ENCODE data around the gene TTC13. TPM values are rescaled to one million over a fixed set of nuclear protein-coding genes. Genes with fewer than 3 reads are reported as not detected.

Gene TTC13
- total RNA-seq, 1 donor from 2014 or later: 20.4 TPM

DNA sequence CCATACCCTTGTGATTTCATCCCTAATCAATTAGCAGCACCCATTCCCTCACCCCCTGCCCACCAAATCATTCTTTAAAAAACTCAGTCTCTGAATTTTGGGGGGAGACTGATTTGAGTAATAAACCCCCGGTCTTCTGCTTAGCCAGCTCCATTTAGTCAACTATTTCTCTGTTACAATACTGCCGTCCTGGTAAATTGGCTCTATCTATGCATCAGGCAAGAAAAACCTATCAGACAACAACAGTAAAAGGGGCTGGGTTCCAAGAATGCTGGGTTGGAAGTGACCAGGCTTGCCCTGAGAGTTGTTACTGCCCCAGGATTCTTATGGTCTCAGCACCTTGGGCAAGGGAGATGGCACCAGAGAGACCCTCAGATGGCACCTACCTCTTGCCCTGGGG, 94.0 kb downstream of the TTC13 start:
- H3K9ac ChIP-seq (ENCODE audit: low read depth in 1 of 3, low read length in 3 of 3): no peak overlapping the region
- H3K27ac ChIP-seq (ENCODE audit: low read depth, low read length): no peak overlapping the region
- no peak overlapping the region for H3K4me3 ChIP-seq (ENCODE audit: low read length in 3 of 3)
- H3K4me1 ChIP-seq (ENCODE audit: control insufficient read depth in 3 of 3, insufficient read depth in 3 of 3, low read length in 3 of 3): no peaks in the 10 kb centered on the region
- H3K36me3 ChIP-seq (ENCODE audit: control insufficient read depth in 3 of 3, insufficient read depth in 3 of 3, low read length in 3 of 3): no peaks in the 10 kb centered on the region
- peaks cover 2 to 5% (median 3%) of the 10 kb centered on the region in 3 donors for H3K9me3 ChIP-seq (ENCODE audit: control insufficient read depth in 3 of 3, low read length in 3 of 3)
- peaks cover 0 to 11% (median 4%) of the 10 kb centered on the region in 3 donors for H3K27me3 ChIP-seq (ENCODE audit: control insufficient read depth in 3 of 3, insufficient read depth in 3 of 3, low read length in 3 of 3)

DNA sequence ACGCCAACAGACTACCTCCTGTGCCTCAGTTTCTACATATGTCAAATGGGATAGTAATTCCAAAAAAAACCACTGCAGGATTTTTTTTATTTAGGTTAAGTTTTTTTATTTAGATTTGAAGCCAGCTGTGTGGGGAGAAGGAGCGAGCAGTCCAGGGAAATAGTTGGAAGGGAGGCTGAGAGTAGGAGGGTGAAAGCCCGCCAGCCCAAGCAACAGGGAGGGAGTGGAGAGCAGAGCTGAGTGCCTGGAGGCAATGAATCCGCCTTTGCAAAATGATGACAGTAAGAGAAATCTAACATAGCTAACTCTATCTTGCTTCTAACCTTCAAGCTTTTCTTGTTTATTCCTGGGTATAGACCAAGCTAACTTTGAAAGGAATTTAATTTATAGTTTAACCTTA, 94.7 kb downstream of the TTC13 start:
- Histone ChIP-seq H3K4me3 (ENCODE audit: low read length in 3 of 3) (no peak overlapping the region), H3K27ac (ENCODE audit: low read depth, low read length) (no peak overlapping the region), H3K9me3 (ENCODE audit: control insufficient read depth in 3 of 3, low read length in 3 of 3) (peaks cover 2 to 5% (median 3%) of the 10 kb centered on the region in 3 donors), H3K27me3 (ENCODE audit: control insufficient read depth in 3 of 3, insufficient read depth in 3 of 3, low read length in 3 of 3) (peaks cover 0 to 11% (median 4%) of the 10 kb centered on the region in 3 donors), H3K36me3 (ENCODE audit: control insufficient read depth in 3 of 3, insufficient read depth in 3 of 3, low read length in 3 of 3) (no peaks in the 10 kb centered on the region), H3K9ac (ENCODE audit: low read depth in 1 of 3, low read length in 3 of 3) (no peak overlapping the region), H3K4me1 (ENCODE audit: control insufficient read depth in 3 of 3, insufficient read depth in 3 of 3, low read length in 3 of 3) (no peaks in the 10 kb centered on the region)

DNA sequence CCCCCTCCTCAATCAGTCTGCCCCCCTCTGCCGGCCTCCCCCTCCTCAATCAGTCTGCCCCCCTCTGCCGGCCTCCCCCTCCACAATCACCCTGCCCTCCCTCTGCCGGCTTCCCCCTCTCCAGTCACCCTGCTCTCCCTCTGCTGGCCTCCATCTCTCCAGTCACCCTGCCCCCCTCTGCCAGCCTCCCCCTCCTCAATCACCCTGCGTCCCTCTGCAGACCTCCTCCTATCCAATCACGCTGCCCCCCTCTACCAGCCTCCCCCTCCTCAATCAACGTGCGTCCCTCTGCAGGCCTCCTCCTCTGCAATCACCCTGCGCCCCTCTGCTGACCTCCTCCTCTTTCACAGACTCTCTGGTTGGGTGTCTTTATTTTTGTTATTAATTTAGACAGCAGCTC, 98.9 kb downstream of the TTC13 start:
- Histone ChIP-seq H3K36me3 (ENCODE audit: control insufficient read depth in 3 of 3, insufficient read depth in 3 of 3, low read length in 3 of 3) (no peaks in the 10 kb centered on the region), H3K27ac (ENCODE audit: low read depth, low read length) (no peak overlapping the region), H3K4me1 (ENCODE audit: control insufficient read depth in 3 of 3, insufficient read depth in 3 of 3, low read length in 3 of 3) (no peaks in the 10 kb centered on the region), H3K4me3 (ENCODE audit: low read length in 3 of 3) (no peak overlapping the region), H3K9me3 (ENCODE audit: control insufficient read depth in 3 of 3, low read length in 3 of 3) (no peaks in the 10 kb centered on the region), H3K9ac (ENCODE audit: low read depth in 1 of 3, low read length in 3 of 3) (no peak overlapping the region), H3K27me3 (ENCODE audit: control insufficient read depth in 3 of 3, insufficient read depth in 3 of 3, low read length in 3 of 3) (peaks cover 0 to 11% (median 9%) of the 10 kb centered on the region in 3 donors)

DNA sequence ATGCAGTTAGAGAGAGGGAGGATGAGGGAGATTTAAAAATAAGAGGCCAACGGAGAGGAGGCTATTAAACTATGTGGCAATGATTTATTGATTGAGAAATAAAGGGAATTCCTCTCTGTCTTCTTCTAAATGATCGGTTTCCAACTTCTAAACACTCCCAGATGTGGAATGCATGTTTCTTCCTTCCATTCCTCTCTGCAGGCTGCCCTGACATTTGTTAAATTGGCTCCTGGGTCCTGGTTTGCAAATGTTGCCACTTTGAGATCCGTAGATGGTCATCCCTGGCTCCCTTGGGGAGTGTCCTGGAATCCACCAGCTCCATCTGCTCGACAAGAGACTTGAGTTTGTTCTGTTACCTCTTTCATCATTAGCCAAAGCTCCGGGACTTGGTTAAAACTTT, 100.1 kb downstream of the TTC13 start:
- H3K9me3 ChIP-seq (ENCODE audit: control insufficient read depth in 3 of 3, low read length in 3 of 3): no peaks in the 10 kb centered on the region
- H3K4me1 ChIP-seq (ENCODE audit: control insufficient read depth in 3 of 3, insufficient read depth in 3 of 3, low read length in 3 of 3): no peaks in the 10 kb centered on the region
- H3K27me3 ChIP-seq (ENCODE audit: control insufficient read depth in 3 of 3, insufficient read depth in 3 of 3, low read length in 3 of 3): peaks cover 0 to 11% (median 9%) of the 10 kb centered on the region in 3 donors
- H3K9ac ChIP-seq (ENCODE audit: low read depth in 1 of 3, low read length in 3 of 3): no peak overlapping the region
- H3K27ac ChIP-seq (ENCODE audit: low read depth, low read length): no peak overlapping the region
- peak overlapping the region in 1 of 3 donors; percentile 12 for H3K4me3 ChIP-seq (ENCODE audit: low read length in 3 of 3)
- H3K36me3 ChIP-seq (ENCODE audit: control insufficient read depth in 3 of 3, insufficient read depth in 3 of 3, low read length in 3 of 3): no peaks in the 10 kb centered on the region

DNA sequence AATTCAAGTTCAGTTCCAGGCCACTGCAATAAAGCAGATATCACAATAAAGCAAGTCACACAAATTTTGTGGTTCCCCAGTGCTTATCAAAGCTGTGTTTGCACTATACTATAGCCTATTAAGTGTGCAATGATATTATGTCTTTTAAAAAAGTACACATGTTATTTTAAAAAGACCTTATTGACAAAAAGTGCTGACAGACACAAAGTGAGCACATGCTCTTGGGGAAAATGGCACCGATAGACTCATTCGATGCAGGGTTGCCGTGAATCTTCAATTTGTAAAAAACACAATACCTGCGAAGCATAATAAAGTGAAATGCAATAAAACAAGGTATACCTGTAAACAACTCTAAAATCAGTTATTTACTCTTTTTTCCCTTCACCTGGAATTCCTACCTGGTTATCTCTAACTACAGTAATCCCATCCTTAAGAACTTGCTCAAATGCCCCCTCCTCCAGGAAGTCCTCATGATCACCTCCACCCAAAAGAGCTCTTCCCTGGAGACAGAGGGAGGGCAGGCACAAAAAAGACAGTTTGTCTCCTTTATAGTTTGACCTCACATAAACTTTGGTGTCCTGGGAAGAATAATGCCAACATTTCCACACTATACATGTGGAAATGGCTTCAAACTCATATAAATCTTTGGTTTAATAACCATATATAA, 100.6 kb downstream of the TTC13 start:
- H3K4me1 ChIP-seq (ENCODE audit: control insufficient read depth in 3 of 3, insufficient read depth in 3 of 3, low read length in 3 of 3): no peaks in the 10 kb centered on the region
- no peak overlapping the region for H3K4me3 ChIP-seq (ENCODE audit: low read length in 3 of 3)
- H3K27ac ChIP-seq (ENCODE audit: low read depth, low read length): no peak overlapping the region
- no peak overlapping the region for H3K9ac ChIP-seq (ENCODE audit: low read depth in 1 of 3, low read length in 3 of 3)
- peaks cover 0 to 11% (median 9%) of the 10 kb centered on the region in 3 donors for H3K27me3 ChIP-seq (ENCODE audit: control insufficient read depth in 3 of 3, insufficient read depth in 3 of 3, low read length in 3 of 3)
- H3K9me3 ChIP-seq (ENCODE audit: control insufficient read depth in 3 of 3, low read length in 3 of 3): no peaks in the 10 kb centered on the region
- H3K36me3 ChIP-seq (ENCODE audit: control insufficient read depth in 3 of 3, insufficient read depth in 3 of 3, low read length in 3 of 3): no peaks in the 10 kb centered on the region

DNA sequence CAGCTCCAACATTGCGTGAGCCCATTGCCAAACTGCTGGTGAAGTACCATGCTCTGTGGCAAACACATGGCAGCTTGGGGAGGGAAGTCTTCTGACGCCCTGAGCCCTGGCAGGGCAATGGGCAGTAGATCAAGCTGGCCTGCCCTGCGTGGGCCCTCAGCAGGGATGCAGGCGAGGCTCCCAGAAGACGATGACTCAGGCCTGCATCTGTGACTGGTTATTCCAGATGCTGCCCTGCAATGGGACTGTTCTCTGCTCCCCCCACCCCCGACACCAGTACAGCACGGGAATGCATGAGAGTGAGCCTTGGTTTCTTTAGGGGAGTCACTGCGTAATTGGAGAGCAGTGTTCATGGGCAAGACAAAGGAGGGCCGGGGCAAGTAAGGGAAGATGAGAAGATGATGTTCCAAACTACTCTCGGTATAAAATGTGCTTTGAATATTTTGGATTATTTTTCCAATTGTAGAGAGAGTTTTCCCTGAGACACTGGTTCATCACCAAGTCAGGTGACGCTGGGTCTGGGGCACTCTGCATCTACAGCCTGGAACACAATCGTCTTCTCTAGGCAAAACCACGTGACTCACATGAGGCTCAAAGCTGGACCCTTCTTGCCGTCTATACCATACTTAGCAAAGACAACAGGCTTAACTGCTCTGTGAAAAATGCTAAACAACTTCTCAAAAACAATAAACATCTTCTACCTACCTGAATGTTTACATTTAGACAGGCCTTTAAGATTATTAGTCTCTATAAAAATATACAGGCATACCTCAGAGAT, 101.3 kb downstream of the TTC13 start:
- no peak overlapping the region for H3K9ac ChIP-seq (ENCODE audit: low read depth in 1 of 3, low read length in 3 of 3)
- peaks cover 0 to 10% (median 9%) of the 10 kb centered on the region in 3 donors for H3K27me3 ChIP-seq (ENCODE audit: control insufficient read depth in 3 of 3, insufficient read depth in 3 of 3, low read length in 3 of 3)
- no peaks in the 10 kb centered on the region for H3K36me3 ChIP-seq (ENCODE audit: control insufficient read depth in 3 of 3, insufficient read depth in 3 of 3, low read length in 3 of 3)
- no peak overlapping the region for H3K27ac ChIP-seq (ENCODE audit: low read depth, low read length)
- H3K4me1 ChIP-seq (ENCODE audit: control insufficient read depth in 3 of 3, insufficient read depth in 3 of 3, low read length in 3 of 3): no peaks in the 10 kb centered on the region
- no peaks in the 10 kb centered on the region for H3K9me3 ChIP-seq (ENCODE audit: control insufficient read depth in 3 of 3, low read length in 3 of 3)
- H3K4me3 ChIP-seq (ENCODE audit: low read length in 3 of 3): no peak overlapping the region

DNA sequence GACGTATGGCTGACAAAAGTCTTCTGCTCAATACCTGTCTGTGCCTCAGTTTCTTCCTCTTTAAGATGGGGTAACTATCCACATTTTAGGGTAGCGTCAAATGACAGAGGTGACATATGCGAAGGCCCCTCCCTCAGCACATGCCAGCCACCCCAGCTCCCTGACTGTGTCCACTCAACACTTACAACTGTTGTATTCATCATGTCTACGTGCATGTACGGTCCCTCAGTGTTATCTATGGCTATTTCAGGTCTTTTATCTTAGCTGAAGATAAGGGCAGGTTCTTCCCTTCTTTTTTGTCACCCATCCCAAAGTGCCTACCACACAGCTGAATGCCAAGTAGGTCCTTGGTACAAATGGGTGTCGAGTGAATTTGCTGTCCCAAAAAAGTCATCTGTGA, 102.0 kb downstream of the TTC13 start:
- Histone ChIP-seq H3K27me3 (ENCODE audit: control insufficient read depth in 3 of 3, insufficient read depth in 3 of 3, low read length in 3 of 3) (peaks cover 0 to 9% (median 6%) of the 10 kb centered on the region in 3 donors), H3K9me3 (ENCODE audit: control insufficient read depth in 3 of 3, low read length in 3 of 3) (no peaks in the 10 kb centered on the region), H3K27ac (ENCODE audit: low read depth, low read length) (no peak overlapping the region), H3K9ac (ENCODE audit: low read depth in 1 of 3, low read length in 3 of 3) (no peak overlapping the region), H3K36me3 (ENCODE audit: control insufficient read depth in 3 of 3, insufficient read depth in 3 of 3, low read length in 3 of 3) (no peaks in the 10 kb centered on the region), H3K4me3 (ENCODE audit: low read length in 3 of 3) (no peak overlapping the region), H3K4me1 (ENCODE audit: control insufficient read depth in 3 of 3, insufficient read depth in 3 of 3, low read length in 3 of 3) (no peaks in the 10 kb centered on the region)

DNA sequence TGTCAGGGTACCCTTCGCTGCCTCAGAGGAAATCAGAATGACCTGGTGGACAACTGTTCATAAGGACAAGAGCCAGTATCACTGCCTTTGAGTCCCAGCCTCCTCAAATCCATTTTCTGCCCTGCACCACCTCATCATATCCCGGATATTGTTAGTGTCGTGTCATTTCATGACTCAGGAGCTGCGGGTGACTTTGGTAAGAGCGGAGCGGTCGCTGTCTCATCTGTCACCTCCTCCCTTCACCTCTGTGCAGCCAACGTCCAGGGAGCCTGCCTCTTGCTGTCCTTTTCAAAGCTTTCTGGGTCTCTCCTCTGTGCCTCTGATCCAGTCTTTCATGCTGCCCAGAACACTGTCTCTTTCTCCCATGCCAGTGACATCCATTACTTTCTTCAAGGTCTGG, 103.3 kb downstream of the TTC13 start:
- Histone ChIP-seq H3K4me1 (ENCODE audit: control insufficient read depth in 3 of 3, insufficient read depth in 3 of 3, low read length in 3 of 3) (no peaks in the 10 kb centered on the region), H3K9me3 (ENCODE audit: control insufficient read depth in 3 of 3, low read length in 3 of 3) (no peaks in the 10 kb centered on the region), H3K9ac (ENCODE audit: low read depth in 1 of 3, low read length in 3 of 3) (no peak overlapping the region), H3K36me3 (ENCODE audit: control insufficient read depth in 3 of 3, insufficient read depth in 3 of 3, low read length in 3 of 3) (no peaks in the 10 kb centered on the region), H3K4me3 (ENCODE audit: low read length in 3 of 3) (no peak overlapping the region), H3K27ac (ENCODE audit: low read depth, low read length) (no peak overlapping the region), H3K27me3 (ENCODE audit: control insufficient read depth in 3 of 3, insufficient read depth in 3 of 3, low read length in 3 of 3) (peaks cover 0 to 5% (median 0%) of the 10 kb centered on the region in 3 donors)

DNA sequence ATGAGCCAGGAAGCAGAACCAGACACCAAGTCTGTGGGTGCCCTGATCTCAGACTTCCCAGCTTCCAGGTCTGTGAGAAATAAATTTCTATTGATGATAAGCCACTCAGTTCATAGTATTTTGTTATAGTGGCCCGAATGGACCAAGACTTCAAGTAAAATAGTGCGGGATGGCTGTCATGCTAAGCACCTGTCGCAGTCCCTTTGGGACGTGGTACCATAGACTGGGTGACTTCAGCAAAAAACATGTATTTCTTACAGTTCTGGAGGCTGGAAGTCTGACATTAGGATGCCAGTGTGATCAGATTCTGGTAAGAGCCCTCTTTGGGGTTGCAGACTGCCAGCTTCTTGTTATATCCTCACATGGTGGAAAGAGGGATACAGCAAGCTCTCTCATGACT, 107.7 kb downstream of the TTC13 start:
- Histone ChIP-seq H3K4me1 (ENCODE audit: control insufficient read depth in 3 of 3, insufficient read depth in 3 of 3, low read length in 3 of 3) (peaks cover 15 to 29% (median 22%) of the 10 kb centered on the region in 3 donors), H3K27me3 (ENCODE audit: control insufficient read depth in 3 of 3, insufficient read depth in 3 of 3, low read length in 3 of 3) (no peaks in the 10 kb centered on the region), H3K4me3 (ENCODE audit: low read length in 3 of 3) (no peak overlapping the region), H3K9ac (ENCODE audit: low read depth in 1 of 3, low read length in 3 of 3) (no peak overlapping the region), H3K9me3 (ENCODE audit: control insufficient read depth in 3 of 3, low read length in 3 of 3) (no peaks in the 10 kb centered on the region), H3K36me3 (ENCODE audit: control insufficient read depth in 3 of 3, insufficient read depth in 3 of 3, low read length in 3 of 3) (no peaks in the 10 kb centered on the region), H3K27ac (ENCODE audit: low read depth, low read length) (no peak overlapping the region)

DNA sequence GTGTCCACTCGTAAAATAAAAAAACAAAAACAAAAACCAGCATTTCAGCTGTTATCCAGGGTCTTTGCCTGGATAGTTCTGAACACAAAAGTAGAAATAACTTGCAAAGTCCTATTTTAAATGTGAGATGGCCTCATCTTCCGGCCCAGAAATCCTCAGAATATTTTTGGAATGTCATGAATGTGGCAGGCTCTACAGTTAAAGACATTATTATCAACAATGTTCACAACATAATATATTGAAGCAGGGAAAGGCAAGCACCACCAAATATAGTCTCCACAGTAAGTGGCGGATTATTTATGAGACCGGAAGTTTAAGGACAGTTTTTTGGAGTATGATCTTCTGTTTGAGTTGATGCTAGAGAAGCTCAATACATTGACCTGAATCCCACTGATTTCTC, 109.2 kb downstream of the TTC13 start:
- peaks cover 27 to 40% (median 30%) of the 10 kb centered on the region in 3 donors for H3K4me1 ChIP-seq (ENCODE audit: control insufficient read depth in 3 of 3, insufficient read depth in 3 of 3, low read length in 3 of 3)
- H3K4me3 ChIP-seq (ENCODE audit: low read length in 3 of 3): no peak overlapping the region
- H3K27ac ChIP-seq (ENCODE audit: low read depth, low read length): no peak overlapping the region
- H3K9me3 ChIP-seq (ENCODE audit: control insufficient read depth in 3 of 3, low read length in 3 of 3): no peaks in the 10 kb centered on the region
- no peaks in the 10 kb centered on the region for H3K36me3 ChIP-seq (ENCODE audit: control insufficient read depth in 3 of 3, insufficient read depth in 3 of 3, low read length in 3 of 3)
- H3K9ac ChIP-seq (ENCODE audit: low read depth in 1 of 3, low read length in 3 of 3): peak overlapping the region in 2 of 3 donors; percentile 84
- no peaks in the 10 kb centered on the region for H3K27me3 ChIP-seq (ENCODE audit: control insufficient read depth in 3 of 3, insufficient read depth in 3 of 3, low read length in 3 of 3)
